K562 (cell line): ENCODE measurements around the gene PIH1D1. TPM values are rescaled to one million over a fixed set of nuclear protein-coding genes. Genes with fewer than 3 reads are reported as not detected.

Experiments
- FOXP4 ChIP-seq: sonication (generic); formaldehyde crosslinking; IDR thresholded peaks from 2 replicates; pipeline ENCODE4 v1.8.0; 2022; ENCODE audit warnings: mild to moderate bottlenecking, missing genetic modification reagents, borderline replicate concordance
- HDAC1 ChIP-seq, 2 experiments: fragments of 450-650 bp; IDR thresholded peaks; 2 replicates each; pipeline ENCODE4 v1.6.1; 2016 to 2017; ENCODE audit warnings: inconsistent platforms in 1 of 2, mild to moderate bottlenecking in 1 of 2, moderate library complexity in 1 of 2
- ILK ChIP-seq: fragments of 450-650 bp; IDR thresholded peaks from 2 replicates; pipeline ENCODE4 v1.6.1; 2016; ENCODE audit warnings: missing genetic modification characterization, low read depth, mild to moderate bottlenecking, missing compliant biosample characterization, moderate library complexity, borderline replicate concordance
- KHSRP ChIP-seq: fragments of 450-650 bp; IDR thresholded peaks from 2 replicates; pipeline ENCODE4 v1.6.1; 2017
- MXI1 ChIP-seq: IDR thresholded peaks from 2 replicates; pipeline ENCODE4 v1.6.1; 2011; ENCODE audit warnings: low read depth, mild to moderate bottlenecking, improper control_type of control experiment, low read length
- PCBP2 ChIP-seq: fragments of 200-400 bp; formaldehyde crosslinking; IDR thresholded peaks from 2 replicates; pipeline ENCODE4 v1.6.1; 2018; ENCODE audit warnings: low read length, low read depth, mild to moderate bottlenecking, moderate library complexity; ENCODE audit not compliant: poor library complexity, severe bottlenecking
- SIN3A ChIP-seq, 2 experiments: fragments of 150-350 bp in 1 of 2; IDR thresholded peaks; 2 replicates each; pipeline ENCODE4 v1.6.1; 2011 to 2016; ENCODE audit warnings: borderline replicate concordance in 2 of 2, low read depth in 2 of 2, low read length in 2 of 2, mild to moderate bottlenecking in 2 of 2, moderate library complexity in 2 of 2; ENCODE audit not compliant: control insufficient read depth in 1 of 2
- SMARCA5 ChIP-seq: fragments of 450-650 bp; IDR thresholded peaks from 2 replicates; pipeline ENCODE4 v1.6.1; 2016
- SMARCC2 ChIP-seq: fragments of 450-650 bp; IDR thresholded peaks from 2 replicates; pipeline ENCODE4 v1.6.1; 2017; ENCODE audit warnings: antibody characterized with exemption, moderate library complexity, mild to moderate bottlenecking, low read depth
- THAP7 ChIP-seq: fragments of 250-450 bp; sonication (Bioruptor Pico); IDR thresholded peaks from 2 replicates; pipeline ENCODE4 v1.5.0; 2021
- ZBTB2 ChIP-seq: fragments of 450-650 bp; IDR thresholded peaks from 2 replicates; pipeline ENCODE4 v1.6.1; 2016; ENCODE audit warnings: antibody characterized with exemption
- ZNF12 ChIP-seq: sonication (generic); formaldehyde crosslinking; IDR thresholded peaks from 2 replicates; pipeline ENCODE4 v1.4.0; 2020; ENCODE audit warnings: mild to moderate bottlenecking, missing genetic modification reagents
- ZNF212 ChIP-seq: fragments of 450-650 bp; formaldehyde crosslinking; IDR thresholded peaks from 2 replicates; pipeline ENCODE4 v1.4.0; 2020; ENCODE audit warnings: mild to moderate bottlenecking
- ZNF318 ChIP-seq, 2 experiments: fragments of 450-650 bp; IDR thresholded peaks; 2 replicates each; pipeline ENCODE4 v1.6.1; 2016; ENCODE audit warnings: mild to moderate bottlenecking in 2 of 2, borderline replicate concordance in 1 of 2, low read depth in 1 of 2, moderate library complexity in 1 of 2
- polyA plus RNA-seq, 8 experiments: library from polyadenylated mRNA; depleted of rRNA in 4 of 8; stranded (reverse) in 5 of 8; unstranded in 3 of 8; fragments of >200 nt; fragmentation: Nextera tagmentation in 2 of 8; fragmentation: Illumina TruSeq in 1 of 8; extraction: Ambion mirVana in 2 of 8; extraction: Trizol in 1 of 8; gene quantifications; 2 replicates each; pipeline versions ENCODE4 v1.2.1 to v1.2.3, GENCODE V29; 2011 to 2014; ENCODE audit warnings: inconsistent platforms in 1 of 8, missing spikeins in 1 of 8
- total RNA-seq, 7 experiments: library from RNA; depleted of rRNA in 6 of 7; stranded (reverse); fragments of >200 nt in 6 of 7; fragmentation: Illumina TruSeq in 2 of 7; extraction: Trizol in 2 of 7; gene quantifications; 2 replicates each; pipeline versions ENCODE4 v1.2.1 to v1.2.3, GENCODE V29; 2011 to 2021; ENCODE audit warnings: low replicate concordance in 1 of 7

PIH1D1 gene
- total and polyA plus RNA-seq, 9 of the 15 experiments (the other 6 are each of a cell fraction or from before 2014, with no cell fraction given): 26.5 to 224 (median 137) TPM

GRCh38 chr19:49487277-49488045, 35.8 kb upstream of the PIH1D1 start, which contains the start of gene RPL13A (continued):
- TF ChIP-seq ZNF318 (IDR thresholded peaks at IDR 0.05; ENCODE audit: borderline replicate concordance in 1 of 2, low read depth in 1 of 2): no peak
- TF ChIP-seq ZBTB2: peak; percentile 99
- peak; percentile 88 to 92; a peak in 3 of 4 replicates for TF ChIP-seq SIN3A (IDR thresholded peaks at IDR 0.05; ENCODE audit: borderline replicate concordance in 2 of 2, control insufficient read depth in 1 of 2, low read depth in 2 of 2, low read length in 2 of 2)
- no peak for TF ChIP-seq KHSRP
- TF ChIP-seq SMARCC2: no peak
- no peak for TF ChIP-seq THAP7 (CRISPR knock-in tag)
- no peak for TF ChIP-seq ZNF12
- TF ChIP-seq PCBP2: no peak
- TF ChIP-seq SMARCA5: no peak
- TF ChIP-seq ILK: no peak
- no peak for TF ChIP-seq MXI1
- TF ChIP-seq HDAC1 (IDR thresholded peaks at IDR 0.05): peak in 1 of 2 experiments; percentile 70; a peak in 1 of 4 replicates
- peak; percentile 78; the same call in 1 of the 2 replicates for TF ChIP-seq FOXP4 (CRISPR knock-in tag)
- no peak for TF ChIP-seq ZNF212 (CRISPR knock-in tag)
